Parathyroid adenoma (tissue), 2 donors: ENCODE results near the gene NOTCH1.

Experiments used
- H2AFZ ChIP-seq: fragments of 300-600 bp; sonication (generic); one replicate; pipeline ENCODE4 v1.7.0; 2017; ENCODE audit warnings: antibody characterized with exemption, mild to moderate bottlenecking
- H3K27ac ChIP-seq: fragments of 300-600 bp; sonication (generic); one replicate; pipeline ENCODE4 v1.7.0; 2017
- H3K27me3 ChIP-seq: fragments of 300-600 bp; sonication (generic); one replicate; pipeline ENCODE4 v1.7.0; 2017; ENCODE audit warnings: low read length; ENCODE audit not compliant: control insufficient read depth, insufficient read depth
- H3K36me3 ChIP-seq: fragments of 300-600 bp; sonication (generic); one replicate; pipeline ENCODE4 v1.7.0; 2017; ENCODE audit warnings: low read length; ENCODE audit not compliant: control insufficient read depth, insufficient read depth
- H3K4me1 ChIP-seq: fragments of 300-600 bp; sonication (generic); one replicate; pipeline ENCODE4 v1.7.0; 2017; ENCODE audit warnings: control low read depth
- H3K4me2 ChIP-seq: fragments of 300-600 bp; sonication (generic); one replicate; pipeline ENCODE4 v1.7.0; 2017; ENCODE audit warnings: low read length
- H3K4me3 ChIP-seq: fragments of 300-600 bp; sonication (generic); one replicate; pipeline ENCODE4 v1.7.0; 2017; ENCODE audit warnings: low read depth, low read length
- H3K79me2 ChIP-seq: fragments of 300-600 bp; sonication (generic); one replicate; pipeline ENCODE4 v1.7.0; 2017; ENCODE audit warnings: control low read depth
- H3K9ac ChIP-seq: fragments of 300-600 bp; sonication (generic); one replicate; pipeline ENCODE4 v1.7.0; 2017; ENCODE audit warnings: mild to moderate bottlenecking
- H3K9me3 ChIP-seq: fragments of 300-600 bp; sonication (generic); one replicate; pipeline ENCODE4 v1.7.0; 2017; ENCODE audit warnings: low read length; ENCODE audit not compliant: control insufficient read depth
- TF ChIP-seq, protein P1 (sequence below): fragments of 300-600 bp; sonication (generic); IDR thresholded peaks from one replicate; pipeline ENCODE4 v1.7.0; 2017; ENCODE audit warnings: antibody characterized with exemption, mild to moderate bottlenecking
- donor health status: primary hyperparathyroidism.

The NOTCH1 gene

DNA sequence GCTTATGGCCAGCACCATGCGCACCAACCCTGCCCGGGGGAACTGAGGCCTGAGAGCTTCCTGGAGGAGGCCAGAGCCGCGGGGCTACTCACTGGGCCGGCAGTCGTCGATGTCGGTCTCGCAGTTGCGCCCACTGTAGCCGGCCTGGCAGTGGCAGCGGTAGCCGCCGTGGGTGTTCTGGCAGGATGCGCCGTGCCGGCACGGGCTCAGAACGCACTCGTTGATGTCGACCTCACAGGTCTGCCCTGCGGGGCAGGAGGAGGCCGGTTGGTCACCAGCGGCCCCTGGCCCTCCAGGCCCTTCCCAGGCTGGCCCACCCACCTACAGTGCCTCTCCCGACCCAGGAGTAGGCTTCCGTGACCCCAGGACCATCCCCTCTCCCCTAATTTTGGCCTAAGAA is 35.3 kb downstream of the NOTCH1 start:
- H3K36me3 ChIP-seq, result no peaks in the 10 kb centered on the region
- H3K9me3 ChIP-seq, result no peaks in the 10 kb centered on the region
- H3K79me2 ChIP-seq, result no peaks in the 10 kb centered on the region
- H3K4me1 ChIP-seq, result no peaks in the 10 kb centered on the region
- H3K9ac ChIP-seq, result no peak overlapping the region
- peak overlapping the region; percentile 7 for H3K27ac ChIP-seq
- H3K4me3 ChIP-seq, result no peak overlapping the region
- no peaks in the 10 kb centered on the region for H3K27me3 ChIP-seq
- no peak overlapping the region for H3K4me2 ChIP-seq
- no peak overlapping the region for H2AFZ ChIP-seq
- TF ChIP-seq, protein P1, sequence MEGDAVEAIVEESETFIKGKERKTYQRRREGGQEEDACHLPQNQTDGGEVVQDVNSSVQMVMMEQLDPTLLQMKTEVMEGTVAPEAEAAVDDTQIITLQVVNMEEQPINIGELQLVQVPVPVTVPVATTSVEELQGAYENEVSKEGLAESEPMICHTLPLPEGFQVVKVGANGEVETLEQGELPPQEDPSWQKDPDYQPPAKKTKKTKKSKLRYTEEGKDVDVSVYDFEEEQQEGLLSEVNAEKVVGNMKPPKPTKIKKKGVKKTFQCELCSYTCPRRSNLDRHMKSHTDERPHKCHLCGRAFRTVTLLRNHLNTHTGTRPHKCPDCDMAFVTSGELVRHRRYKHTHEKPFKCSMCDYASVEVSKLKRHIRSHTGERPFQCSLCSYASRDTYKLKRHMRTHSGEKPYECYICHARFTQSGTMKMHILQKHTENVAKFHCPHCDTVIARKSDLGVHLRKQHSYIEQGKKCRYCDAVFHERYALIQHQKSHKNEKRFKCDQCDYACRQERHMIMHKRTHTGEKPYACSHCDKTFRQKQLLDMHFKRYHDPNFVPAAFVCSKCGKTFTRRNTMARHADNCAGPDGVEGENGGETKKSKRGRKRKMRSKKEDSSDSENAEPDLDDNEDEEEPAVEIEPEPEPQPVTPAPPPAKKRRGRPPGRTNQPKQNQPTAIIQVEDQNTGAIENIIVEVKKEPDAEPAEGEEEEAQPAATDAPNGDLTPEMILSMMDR, result no peak

DNA sequence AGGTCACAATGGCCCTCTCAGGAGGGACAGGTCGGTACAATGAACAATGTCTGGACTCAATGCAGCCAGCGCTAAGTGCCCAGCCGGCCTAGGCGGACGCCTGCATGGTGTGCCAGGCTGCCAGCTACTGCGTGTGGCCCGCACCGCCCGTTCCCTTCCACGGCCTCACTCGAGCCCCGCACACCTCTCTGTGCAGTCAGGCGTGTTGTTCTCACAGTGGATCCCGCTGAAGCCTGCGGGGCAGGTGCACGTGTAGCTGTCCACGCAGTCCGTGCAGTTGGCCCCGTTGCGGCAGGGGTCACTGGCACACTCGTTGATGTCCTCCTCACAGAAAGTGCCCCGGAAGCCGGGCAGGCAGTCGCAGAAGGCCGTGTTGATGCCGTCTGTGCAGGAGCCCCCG is 36.3 kb downstream of the NOTCH1 start:
- H3K27me3 ChIP-seq, result no peaks in the 10 kb centered on the region
- TF ChIP-seq, protein P1, result no peak
- H3K4me1 ChIP-seq, result no peaks in the 10 kb centered on the region
- no peaks in the 10 kb centered on the region for H3K36me3 ChIP-seq
- H3K4me2 ChIP-seq, result no peak overlapping the region
- no peaks in the 10 kb centered on the region for H3K9me3 ChIP-seq
- H3K9ac ChIP-seq, result no peak overlapping the region
- H3K4me3 ChIP-seq, result no peak overlapping the region
- H3K79me2 ChIP-seq, result no peaks in the 10 kb centered on the region
- H3K27ac ChIP-seq, result no peak overlapping the region
- no peak overlapping the region for H2AFZ ChIP-seq

DNA sequence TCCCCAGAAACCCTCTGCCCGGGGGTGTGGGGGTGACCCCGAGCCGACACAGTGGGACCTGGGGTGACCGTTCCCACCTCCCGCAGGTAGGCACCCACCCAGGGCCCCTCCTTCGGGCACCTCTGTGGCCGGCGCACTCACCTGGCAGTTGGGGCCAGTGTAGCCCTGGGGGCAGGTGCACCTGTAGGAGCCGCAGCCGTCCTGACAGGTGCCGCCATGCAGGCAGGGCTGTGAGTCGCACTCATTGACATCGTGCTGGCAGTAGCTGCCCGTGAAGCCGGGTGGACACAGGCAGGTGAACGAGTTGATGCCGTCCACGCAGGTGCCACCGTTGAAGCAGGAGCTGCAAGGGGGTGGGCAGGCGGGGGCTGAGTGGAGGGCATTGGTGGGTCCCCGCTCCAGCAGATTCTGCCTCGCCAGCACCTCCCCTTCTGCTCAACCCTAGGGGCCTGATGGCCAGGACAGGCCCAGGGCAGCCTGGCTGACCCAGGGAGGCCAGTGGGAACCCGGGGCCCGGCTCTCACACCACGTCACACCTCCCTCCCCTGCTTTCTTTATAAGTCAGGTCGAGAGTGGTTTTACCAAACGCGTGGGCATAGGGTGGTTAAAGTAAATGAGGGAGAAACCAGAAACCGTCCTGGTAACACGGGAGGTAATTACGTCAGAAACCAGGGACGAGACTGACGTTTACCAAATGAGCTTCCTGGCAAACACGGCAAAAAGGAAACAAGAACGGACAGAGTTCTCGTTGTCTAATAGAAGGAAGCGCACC is 36.9 kb downstream of the NOTCH1 start:
- no peak overlapping the region for H3K9ac ChIP-seq
- no peaks in the 10 kb centered on the region for H3K27me3 ChIP-seq
- no peaks in the 10 kb centered on the region for H3K9me3 ChIP-seq
- H3K4me1 ChIP-seq, result no peaks in the 10 kb centered on the region
- no peaks in the 10 kb centered on the region for H3K36me3 ChIP-seq
- no peak overlapping the region for H2AFZ ChIP-seq
- H3K27ac ChIP-seq, result no peak overlapping the region
- no peak overlapping the region for H3K4me3 ChIP-seq
- TF ChIP-seq, protein P1, result no peak
- H3K4me2 ChIP-seq, result no peak overlapping the region
- no peaks in the 10 kb centered on the region for H3K79me2 ChIP-seq

DNA sequence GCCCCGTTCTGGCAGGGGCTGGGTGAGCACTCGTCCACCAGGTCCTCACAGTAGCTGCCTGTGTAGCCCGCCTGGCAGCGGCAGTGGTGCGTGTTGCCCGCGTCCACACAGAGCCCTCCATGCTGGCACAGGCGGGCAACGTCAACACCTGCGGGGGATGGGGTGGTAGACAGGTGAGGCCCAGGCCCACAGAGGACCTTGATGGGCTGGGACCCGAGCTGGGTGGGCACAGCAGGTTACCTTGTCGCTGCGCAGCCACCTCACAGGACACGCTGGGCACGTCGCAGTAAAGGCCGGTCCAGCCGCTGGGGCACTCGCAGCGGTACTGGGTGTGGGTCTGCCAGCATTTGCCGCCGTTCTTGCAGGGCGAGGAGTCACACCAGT is 37.9 kb downstream of the NOTCH1 start:
- Histone ChIP-seq H3K79me2 (no peaks in the 10 kb centered on the region), H3K4me2 (no peak overlapping the region), H3K9ac (no peak overlapping the region), H3K4me3 (no peak overlapping the region), H3K27ac (no peak overlapping the region), H3K4me1 (no peaks in the 10 kb centered on the region), H3K9me3 (no peaks in the 10 kb centered on the region), H3K36me3 (no peaks in the 10 kb centered on the region), H2AFZ (no peak overlapping the region), H3K27me3 (no peaks in the 10 kb centered on the region)
- TF ChIP-seq, protein P1, result no peak
